ENCODE data around the gene FSIP2.
"Not testable (repeated sequence)": the region's sequence is repeated elsewhere in the genome, so short reads cannot be mapped to it uniquely, and the experiment has no call there.

Gene FSIP2

DNA sequence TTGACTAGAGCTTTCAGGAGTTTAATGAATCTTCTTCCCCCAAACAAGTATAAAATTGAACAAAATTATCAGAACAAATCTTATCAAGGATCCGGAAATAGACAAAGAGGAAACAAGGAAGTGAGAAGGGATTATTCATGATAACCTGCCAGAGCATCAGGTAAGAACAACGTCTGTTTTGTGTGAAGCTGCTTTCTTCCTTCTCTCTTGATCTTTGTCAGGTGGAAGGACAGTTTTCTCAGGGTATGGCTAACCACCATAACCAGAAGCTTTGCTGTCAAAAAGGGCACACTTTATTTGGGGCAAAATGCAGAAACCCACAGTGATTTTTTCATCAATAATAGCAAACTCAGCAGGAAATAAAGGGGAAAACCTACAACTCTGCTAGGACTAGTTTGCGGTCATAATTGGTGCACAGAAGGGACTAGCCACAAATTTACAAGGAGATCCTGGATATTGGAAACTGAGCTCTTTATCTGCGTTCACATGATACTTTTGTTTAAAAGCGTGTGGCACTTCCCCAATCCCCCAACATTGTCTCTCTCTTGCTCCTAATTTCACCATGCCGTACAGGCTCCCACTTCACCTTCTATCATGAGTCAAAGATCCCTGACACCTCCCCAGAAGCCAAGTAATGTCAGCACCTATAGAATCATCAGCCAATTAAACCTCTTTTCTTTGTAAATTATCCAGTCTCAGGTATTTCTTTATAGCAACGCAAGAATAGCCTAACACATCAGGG is 124.2 kb downstream of the FSIP2 start:
- Histone ChIP-seq H3K27ac (no peak overlapping the region), H3K9me3 (ENCODE audit: low read depth, low read length) (no peaks in the 10 kb centered on the region), H3K36me3 (ENCODE audit: insufficient read depth, low read length) (no peaks in the 10 kb centered on the region), H3K9ac (ENCODE audit: insufficient read length) (no peak overlapping the region), H3K4me3 (no peak overlapping the region)
- no peak for DNase-seq (ENCODE audit: low read depth, low spot score)
- no peak for TF ChIP-seq POLR2AphosphoS5 (IDR thresholded peaks at IDR 0.05; ENCODE audit: borderline replicate concordance, low read depth, low read length)

DNA sequence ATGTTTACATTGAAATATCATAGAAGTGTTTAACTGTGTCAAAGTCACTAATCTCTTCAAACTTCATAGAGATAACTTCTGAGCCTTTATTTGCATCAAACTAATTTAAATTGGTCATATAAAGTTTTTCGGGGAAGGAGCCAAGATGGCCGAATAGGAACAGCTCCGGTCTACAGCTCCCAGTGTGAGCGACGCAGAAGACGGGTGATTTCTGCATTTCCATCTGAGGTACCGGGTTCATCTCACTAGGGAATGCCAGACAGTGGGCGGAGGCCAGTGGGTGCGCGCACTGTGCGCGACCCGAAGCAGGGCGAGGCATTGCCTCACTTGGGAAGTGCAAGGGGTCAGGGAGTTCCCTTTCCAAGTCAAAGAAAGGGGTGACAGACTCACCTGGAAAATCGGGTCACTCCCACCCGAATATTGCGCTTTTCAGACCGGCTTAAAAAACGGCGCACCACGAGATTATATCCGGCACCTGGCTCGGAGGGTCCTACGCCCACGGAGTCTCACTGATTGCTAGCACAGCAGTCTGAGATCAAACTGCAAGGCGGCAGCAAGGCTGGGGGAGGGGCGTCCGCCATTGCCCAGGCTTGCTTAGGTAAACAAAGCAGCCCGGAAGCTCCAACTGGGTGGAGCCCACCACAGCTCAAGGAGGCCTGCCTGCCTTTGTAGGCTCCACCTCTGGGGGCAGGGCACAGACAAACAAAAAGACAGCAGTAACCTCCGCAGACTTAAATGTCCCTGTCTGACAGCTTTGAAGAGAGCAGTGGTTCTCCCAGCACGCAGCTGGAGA is 126.1 kb downstream of the FSIP2 start:
- not testable (repeated sequence) for H3K36me3 ChIP-seq (ENCODE audit: insufficient read depth, low read length); DNase-seq (ENCODE audit: low read depth, low spot score); H3K4me3 ChIP-seq; H3K27ac ChIP-seq; H3K9ac ChIP-seq (ENCODE audit: insufficient read length); H3K9me3 ChIP-seq (ENCODE audit: low read depth, low read length)

- Histone ChIP-seq H3K27ac (no peak overlapping the region), H3K9ac (ENCODE audit: insufficient read length) (no peak overlapping the region), H3K9me3 (ENCODE audit: low read depth, low read length) (no peaks in the 10 kb centered on the region), H3K4me3 (no peak overlapping the region), H3K36me3 (ENCODE audit: insufficient read depth, low read length) (no peaks in the 10 kb centered on the region)
- no peak for TF ChIP-seq POLR2AphosphoS5 (IDR thresholded peaks at IDR 0.05; ENCODE audit: borderline replicate concordance, low read depth, low read length)
- no peak for TF ChIP-seq FOXP2 (optimal IDR thresholded peaks at IDR 0.05; ENCODE audit: control extremely low read depth, extremely low read length, insufficient read depth)
- TF ChIP-seq EZH2 (IDR thresholded peaks at IDR 0.05), result no peak
- no peak for DNase-seq (ENCODE audit: low read depth, low spot score)
These were observed 136.7 kb downstream of the FSIP2 start for GRCh38 chr2:185875136-185875931.

DNA sequence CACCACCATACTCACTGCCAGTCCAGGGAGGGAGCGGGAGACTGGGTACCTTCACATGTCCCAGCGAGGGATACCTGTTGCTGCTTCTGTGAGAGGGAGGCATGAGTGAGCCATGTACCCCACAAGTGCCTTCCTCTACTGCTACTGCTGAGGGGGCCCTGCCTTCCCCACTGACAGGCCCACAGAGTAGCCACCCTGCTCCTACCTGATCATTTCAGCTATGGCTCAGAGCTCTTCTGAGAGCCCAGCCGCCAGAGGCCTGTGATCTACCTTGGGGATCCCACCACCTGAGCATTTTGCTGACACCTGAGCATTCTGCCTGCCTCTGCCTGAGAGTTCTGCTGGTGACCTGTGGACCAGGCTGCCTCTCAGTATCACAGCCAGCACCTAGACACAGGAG is 137.6 kb downstream of the FSIP2 start:
- Histone ChIP-seq H3K9me3 (ENCODE audit: low read depth, low read length) (no peaks in the 10 kb centered on the region), H3K9ac (ENCODE audit: insufficient read length) (no peak overlapping the region), H3K27ac (no peak overlapping the region), H3K36me3 (ENCODE audit: insufficient read depth, low read length) (no peaks in the 10 kb centered on the region), H3K4me3 (no peak overlapping the region)
- DNase-seq (ENCODE audit: low read depth, low spot score), result no peak
- TF ChIP-seq EZH2 (IDR thresholded peaks at IDR 0.05) (no peak), POLR2AphosphoS5 (IDR thresholded peaks at IDR 0.05; ENCODE audit: borderline replicate concordance, low read depth, low read length) (no peak), FOXP2 (optimal IDR thresholded peaks at IDR 0.05; ENCODE audit: control extremely low read depth, extremely low read length, insufficient read depth) (no peak)

- Histone ChIP-seq H3K4me3 (no peak overlapping the region), H3K27ac (no peak overlapping the region), H3K36me3 (ENCODE audit: insufficient read depth, low read length) (no peaks in the 10 kb centered on the region), H3K9ac (ENCODE audit: insufficient read length) (no peak overlapping the region), H3K9me3 (ENCODE audit: low read depth, low read length) (no peaks in the 10 kb centered on the region)
- TF ChIP-seq POLR2AphosphoS5 (IDR thresholded peaks at IDR 0.05; ENCODE audit: borderline replicate concordance, low read depth, low read length), result no peak
- no peak for TF ChIP-seq FOXP2 (optimal IDR thresholded peaks at IDR 0.05; ENCODE audit: control extremely low read depth, extremely low read length, insufficient read depth)
- TF ChIP-seq EZH2 (IDR thresholded peaks at IDR 0.05), result no peak
- DNase-seq (ENCODE audit: low read depth, low spot score), result no peak
These were observed 141.8 kb downstream of the FSIP2 start for GRCh38 chr2:185880396-185880795.

All from SK-N-MC (cell line).